SH-SY5Y (cell line): ENCODE measurements around the gene KRT84.

Source experiments
- GATA2 ChIP-seq: IDR thresholded peaks from 2 replicates; pipeline ENCODE4 v1.6.1; 2011; ENCODE audit warnings: mild to moderate bottlenecking, low read depth, low read length
- GATA3 ChIP-seq: IDR thresholded peaks from 2 replicates; pipeline ENCODE4 v1.6.1; 2011; ENCODE audit warnings: low read depth, mild to moderate bottlenecking, low read length, moderate library complexity

- no peak for TF ChIP-seq GATA2
- TF ChIP-seq GATA3, result no peak
These were observed 25.3 kb downstream of the KRT84 start for GRCh38 chr12:52360106-52360662.
